Kidney capillary endothelial cell (primary cell): Measurements from ENCODE around the gene ALPP.
"Not testable (repeated sequence)": the region's sequence is repeated elsewhere in the genome, so short reads cannot be mapped to it uniquely, and the experiment has no call there.

Source experiments
- DNase-seq: peaks from one replicate; pipeline ENCODE4 v3.0.0-alpha.2; 2018; ENCODE audit warnings: low spot score

ALPP gene

GRCh38 chr2:232378735-232379151, at the start of gene ALPP:
ALPP (plus strand) TSS chr2:232378751; CDS start chr2:232378803, 52 bp downstream.
- DNase-seq: not testable (repeated sequence)

GRCh38 chr2:232329716-232330067, 48.9 kb upstream of the ALPP start:
- no peak for DNase-seq

- DNase-seq: no peak
Observed at GRCh38 chr2:232330068-232330999, 48.2 kb upstream of the ALPP start.

- DNase-seq: not testable (repeated sequence)
Observed at GRCh38 chr2:232331061-232331460, 47.5 kb upstream of the ALPP start.

- not testable (repeated sequence) for DNase-seq
Observed at GRCh38 chr2:232331641-232332040, 46.9 kb upstream of the ALPP start.

DNA sequence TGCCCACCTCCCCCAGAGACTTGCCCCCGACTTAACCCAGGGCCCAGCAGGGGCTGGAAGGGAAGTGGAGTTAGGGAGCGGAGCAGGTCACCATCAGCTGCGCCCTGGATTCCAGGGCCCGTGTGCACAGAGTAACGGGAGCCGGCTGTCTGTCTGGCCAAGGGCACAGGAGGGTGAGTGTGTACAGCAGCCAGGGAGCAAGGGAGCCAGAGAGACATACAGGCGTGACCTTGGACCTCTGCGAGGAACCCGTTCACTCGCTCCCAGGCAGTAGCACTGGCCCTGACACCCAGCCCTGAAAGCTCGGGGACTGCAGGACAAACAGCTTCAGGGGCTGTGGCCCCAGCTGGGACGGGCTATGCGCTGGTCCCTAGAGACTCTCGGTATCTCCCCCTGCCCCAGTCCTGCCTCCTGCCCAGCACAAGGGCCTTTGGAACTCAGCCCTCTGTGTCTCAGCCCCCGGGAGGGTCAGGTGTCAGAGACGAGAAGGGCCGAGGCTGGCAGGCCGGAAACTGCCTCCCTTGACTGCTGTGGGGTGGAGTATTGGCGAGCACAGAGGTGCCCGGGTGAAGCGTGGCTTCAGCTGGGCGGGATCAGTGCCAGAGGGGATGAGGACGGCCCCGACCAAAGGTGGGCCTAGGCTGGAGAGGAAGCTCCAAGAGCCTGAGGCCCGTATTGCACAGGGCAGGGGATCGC, 46.2 kb upstream of the ALPP start:
- not testable (repeated sequence) for DNase-seq

DNA sequence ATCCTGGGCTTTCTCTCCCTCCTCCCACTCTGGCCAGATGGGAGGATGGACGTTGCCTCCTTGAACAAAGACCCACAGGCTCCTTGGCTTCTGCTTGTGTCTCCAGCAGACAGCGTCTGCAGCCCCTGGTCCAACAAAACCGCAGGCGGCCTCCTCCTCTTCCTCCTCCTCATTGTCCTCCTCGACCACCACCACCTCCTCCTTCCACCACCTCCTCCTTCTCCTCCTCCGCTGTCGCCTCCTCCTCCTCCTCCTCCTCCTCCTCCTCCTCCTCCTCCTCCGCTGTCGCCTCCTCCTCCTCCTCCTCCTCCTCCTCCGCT, 45.7 kb upstream of the ALPP start:
- DNase-seq: no peak

DNA sequence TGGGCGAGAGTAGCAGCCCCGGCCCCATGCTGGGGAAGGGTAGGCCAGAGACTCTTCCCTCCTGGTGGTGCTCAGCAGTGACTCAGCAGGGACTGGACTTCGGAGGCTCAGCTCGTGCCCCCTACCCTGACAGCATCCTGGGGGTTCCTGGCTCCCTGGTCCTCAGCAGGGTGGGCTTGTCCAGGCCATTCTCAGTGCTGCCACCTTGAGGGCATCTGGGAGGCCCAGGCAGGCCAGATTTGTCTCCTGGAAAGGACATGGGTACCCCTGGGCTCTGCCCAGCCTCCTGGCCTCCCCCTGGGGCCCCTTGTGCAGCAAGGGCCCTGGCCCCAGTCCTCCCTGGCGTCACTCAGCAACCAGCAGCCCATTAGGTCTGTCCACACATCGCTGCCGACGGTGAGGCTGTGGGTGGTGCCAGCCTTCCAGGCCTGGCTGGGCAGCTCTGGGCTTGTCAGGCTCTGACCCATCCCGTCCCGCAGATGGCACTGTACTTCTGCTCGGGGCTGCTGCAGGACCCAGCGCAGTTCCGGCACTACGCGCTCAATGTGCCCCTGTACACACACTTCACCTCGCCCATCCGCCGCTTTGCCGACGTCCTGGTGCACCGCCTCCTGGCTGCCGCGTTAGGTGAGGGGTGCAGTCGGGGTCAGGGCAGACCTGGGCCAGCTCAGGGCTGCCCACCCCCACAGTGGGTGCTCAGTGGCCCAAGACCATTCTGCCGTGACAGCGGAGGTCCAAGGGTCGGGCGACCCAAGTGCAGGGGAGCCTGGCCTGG, 45.0 kb upstream of the ALPP start:
- no peak for DNase-seq

GRCh38 chr2:232334136-232334884, 44.2 kb upstream of the ALPP start:
- DNase-seq: not testable (repeated sequence)

DNA sequence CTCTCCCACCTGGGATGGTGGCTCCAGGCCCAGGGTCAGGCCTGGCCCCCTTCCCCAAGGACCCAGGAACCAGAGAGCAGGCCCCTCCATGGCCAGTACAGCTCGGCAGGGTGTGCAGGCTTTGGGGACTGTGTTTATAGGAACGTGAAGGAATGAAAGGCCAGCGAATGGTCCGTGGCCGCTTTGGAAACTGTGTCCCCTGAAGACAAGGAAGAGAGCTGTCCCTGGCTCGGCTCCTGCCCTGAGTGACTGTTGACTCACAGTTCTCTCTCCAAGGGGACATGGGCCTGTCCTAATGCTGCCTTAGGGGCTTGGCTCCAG, 43.7 kb upstream of the ALPP start:
- not testable (repeated sequence) for DNase-seq

- DNase-seq: not testable (repeated sequence)
Observed at GRCh38 chr2:232335206-232335858, 43.2 kb upstream of the ALPP start.

DNA sequence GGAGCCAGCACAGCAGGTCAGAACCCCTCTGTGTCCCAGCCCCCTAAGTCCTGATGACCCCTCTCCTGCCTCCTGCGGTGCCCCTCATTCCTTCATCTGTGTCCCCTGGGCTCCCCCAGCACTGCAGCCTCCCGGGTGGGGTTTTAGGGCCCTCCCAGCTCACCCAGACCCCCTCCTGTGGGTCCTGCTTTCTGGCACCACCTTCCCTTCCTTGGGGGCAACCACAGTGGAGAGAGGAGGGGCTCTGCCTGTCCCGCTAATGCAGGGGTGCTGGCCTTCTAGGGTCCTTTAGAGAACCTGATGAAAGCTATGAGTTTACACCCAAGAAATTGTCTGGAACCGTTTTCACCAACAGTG, 42.7 kb upstream of the ALPP start:
- no peak for DNase-seq

DNA sequence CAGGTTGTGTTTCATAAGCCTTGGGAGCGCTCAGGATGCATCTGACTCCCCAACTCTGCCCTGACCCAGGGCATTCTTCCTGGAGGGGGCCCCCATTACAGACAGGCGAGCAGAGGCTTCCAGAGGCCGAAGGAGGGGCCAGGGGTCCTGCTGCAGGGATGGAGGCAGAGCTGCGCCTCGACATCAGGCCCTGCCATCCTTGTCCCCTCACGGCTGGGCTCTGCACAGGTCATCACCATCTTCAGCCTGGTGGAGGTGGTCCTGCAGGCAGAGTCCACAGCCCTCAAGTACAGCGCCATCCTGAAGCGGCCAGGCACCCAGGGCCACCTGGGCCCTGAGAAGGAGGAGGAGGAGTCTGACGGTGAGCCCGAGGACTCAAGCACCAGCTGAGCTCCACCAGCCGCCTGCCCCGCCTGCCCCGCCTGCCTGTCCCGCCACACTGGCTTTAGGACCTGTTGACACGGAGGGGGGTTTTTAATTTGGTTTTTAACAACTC, 42.3 kb upstream of the ALPP start:
- DNase-seq: no peak

GRCh38 chr2:232336981-232337720, 41.4 kb upstream of the ALPP start:
- no peak for DNase-seq

DNA sequence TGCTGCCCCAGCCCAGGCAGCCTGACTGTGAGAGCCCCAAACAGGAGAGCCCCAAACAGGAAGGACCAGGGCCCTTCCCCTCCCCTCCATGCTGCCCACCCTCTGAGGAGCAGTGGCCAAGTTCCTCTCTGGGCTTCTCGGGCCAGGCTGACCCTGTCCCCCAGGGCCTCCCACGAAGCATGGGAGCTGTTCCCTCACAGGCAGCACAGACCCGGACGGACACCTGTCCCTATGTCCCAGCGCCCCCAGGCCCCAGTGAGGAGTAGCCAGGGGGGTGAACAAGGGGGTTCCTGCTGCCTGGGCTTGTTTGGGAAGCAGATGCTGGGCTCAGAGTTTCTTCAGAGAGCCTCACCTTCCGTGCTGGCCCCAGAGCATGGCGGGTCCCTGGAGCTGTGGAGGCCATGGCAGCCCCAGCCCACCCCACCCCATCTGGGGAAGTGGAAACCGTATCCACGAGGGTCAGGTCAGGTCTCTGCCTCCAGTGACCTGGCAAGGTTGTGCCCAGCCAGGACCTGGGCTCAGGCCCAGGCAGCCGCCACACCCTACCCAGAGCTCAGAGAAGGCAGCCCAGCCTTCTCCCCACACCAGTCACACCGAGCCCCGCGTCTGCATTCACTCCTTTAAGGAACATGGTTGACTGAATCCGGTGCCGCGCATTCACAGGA, 40.3 kb upstream of the ALPP start:
- DNase-seq: not testable (repeated sequence)

- no peak for DNase-seq
Observed at GRCh38 chr2:232338759-232339106, 39.8 kb upstream of the ALPP start.

DNA sequence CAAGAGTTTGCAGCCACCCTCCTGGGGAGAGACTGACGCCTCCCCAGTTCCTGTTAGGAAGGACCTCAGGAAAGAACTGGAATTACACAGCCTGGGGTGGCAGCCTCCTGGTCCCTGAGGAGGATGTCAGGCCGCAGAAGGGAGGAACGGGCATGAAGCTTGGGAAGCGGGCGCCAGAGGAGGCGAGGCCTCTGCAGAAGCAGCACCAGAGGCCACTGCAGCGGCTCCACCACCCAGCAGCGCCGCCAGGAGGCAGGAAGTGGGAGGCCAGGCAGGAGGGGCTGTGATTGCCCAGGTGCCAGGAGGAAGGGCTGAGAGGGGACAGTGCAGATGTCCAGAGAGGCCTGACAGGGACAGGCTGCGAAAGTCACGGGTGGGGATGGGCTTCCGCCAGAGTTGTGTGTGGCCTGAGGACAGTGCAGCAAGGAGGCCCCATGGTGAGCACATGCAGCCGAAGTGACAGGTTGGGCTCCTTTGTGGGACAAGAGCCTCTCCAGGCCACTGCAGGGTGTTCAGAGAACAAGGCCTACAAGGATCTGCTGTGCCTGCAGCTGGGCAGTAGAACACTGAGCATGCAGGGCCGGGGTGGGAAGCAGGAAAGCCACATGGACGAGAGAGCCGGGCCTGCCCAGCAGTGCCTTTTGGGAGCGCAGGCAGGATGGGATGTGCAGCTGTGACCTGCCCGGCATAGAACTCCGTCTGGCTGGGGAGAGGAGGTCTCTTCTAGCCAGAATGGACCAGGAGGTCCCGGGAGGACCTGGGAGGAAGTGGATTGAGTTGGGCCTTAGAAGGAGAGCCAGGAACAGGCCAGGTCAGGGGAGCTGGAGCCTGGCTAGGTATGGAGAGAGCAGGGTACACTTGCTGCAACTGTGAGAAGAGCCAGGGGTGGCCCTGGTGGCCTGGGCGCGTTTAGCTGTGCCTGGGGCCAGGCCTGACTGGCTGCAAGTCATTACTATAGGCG, 39.1 kb upstream of the ALPP start:
- DNase-seq: no peak

DNA sequence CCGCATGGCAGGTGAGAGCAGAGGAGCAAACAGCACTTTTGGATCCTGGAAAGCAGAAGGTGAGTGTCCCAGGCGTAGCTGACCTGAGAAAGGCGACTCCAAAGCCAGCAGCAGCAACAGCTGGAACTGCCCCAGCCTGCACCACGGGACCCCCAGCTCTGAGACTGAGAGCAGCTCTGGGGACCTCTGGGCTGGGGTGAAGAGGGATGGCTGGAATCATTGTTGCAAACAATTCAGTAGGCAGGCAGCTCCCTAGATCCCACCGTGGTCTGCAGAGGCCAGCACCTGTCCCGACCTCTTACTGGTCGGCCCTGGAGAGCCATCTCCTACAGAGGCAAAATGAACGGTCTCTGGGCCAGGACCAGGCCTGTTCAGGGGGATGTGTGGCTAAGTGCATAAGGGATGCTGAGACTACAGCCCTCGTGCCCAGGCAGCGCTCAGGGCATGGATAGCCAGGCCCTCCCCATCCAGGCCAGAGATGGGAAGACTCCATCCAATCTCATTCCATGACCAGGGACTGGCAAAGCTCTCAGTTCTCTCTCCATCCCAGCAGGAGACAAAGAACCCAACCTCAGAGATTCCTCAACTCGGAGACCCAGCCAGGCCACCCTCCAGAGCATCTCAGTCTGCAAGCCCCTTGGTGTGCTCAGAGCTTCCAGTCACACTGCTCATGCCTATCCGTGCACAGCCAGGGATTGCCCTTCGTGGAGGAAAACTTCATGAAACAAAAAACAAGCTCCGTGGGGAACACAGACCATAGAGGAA, 38.2 kb upstream of the ALPP start:
- DNase-seq: no peak
